GM10266 (cell line): ENCODE measurements around the gene MYH16.

Experiments
- DNase-seq: peaks from one replicate; pipeline ENCODE4 v3.0.0; 2012; ENCODE audit errors: extremely low spot score
- CTCF ChIP-seq: IDR thresholded peaks from 2 replicates; pipeline ENCODE4 v1.5.1; 2012; ENCODE audit warnings: mild to moderate bottlenecking, low read depth; ENCODE audit not compliant: control insufficient read depth, insufficient read depth; ENCODE audit errors: missing control alignments

Gene MYH16

GRCh38 chr7:99293167-99293566, 20.5 kb downstream of the MYH16 start:
- TF ChIP-seq CTCF: no peak
- no peak for DNase-seq

- no peak for TF ChIP-seq CTCF
Observed at GRCh38 chr7:99293650-99294049, 21.0 kb downstream of the MYH16 start.

GRCh38 chr7:99296471-99296870, 23.8 kb downstream of the MYH16 start:
- DNase-seq: no peak
- no peak for TF ChIP-seq CTCF

More at GRCh38 chr7:99293650-99294049, 21.0 kb downstream of the MYH16 start:
- no peak for DNase-seq

- no peak for DNase-seq
- no peak for TF ChIP-seq CTCF
Observed at GRCh38 chr7:99301496-99301895, 28.9 kb downstream of the MYH16 start.

- TF ChIP-seq CTCF: no peak
- DNase-seq: no peak
Observed at GRCh38 chr7:99305473-99306260, 33.0 kb downstream of the MYH16 start.

- no peak for DNase-seq
- TF ChIP-seq CTCF: no peak
Observed at GRCh38 chr7:99308461-99309074, 35.9 kb downstream of the MYH16 start.

GRCh38 chr7:99309111-99309510, 36.5 kb downstream of the MYH16 start:
- TF ChIP-seq CTCF: no peak
- DNase-seq: no peak
